Peyer's patch (tissue), 4 donors: ENCODE measurements around the gene SVBP. TPM values are rescaled to one million over a fixed set of nuclear protein-coding genes. Genes with fewer than 3 reads are reported as not detected.

Experiments
- DNase-seq, 3 donors: peaks; one replicate each; pipeline ENCODE4 v3.0.0-alpha.2; 2017 to 2019
- H3K27ac ChIP-seq, 4 donors: fragments of 200-600 bp; sonication (generic); one replicate each; pipeline ENCODE4 v1.5.1; 2016 to 2019
- H3K27me3 ChIP-seq, 2 donors: fragments of 200-600 bp; sonication (generic); one replicate each; pipeline ENCODE4 v1.5.1; 2019
- H3K36me3 ChIP-seq, 3 donors: fragments of 200-600 bp; sonication (generic); one replicate each; pipeline ENCODE4 v1.5.1; 2016 to 2019
- H3K4me1 ChIP-seq, 4 donors: fragments of 200-600 bp; sonication (generic); one replicate each; pipeline ENCODE4 v1.5.1; 2016 to 2019
- H3K4me3 ChIP-seq, 4 donors: fragments of 200-600 bp; sonication (generic); 1 replicate in 3 of 4; 2 replicates in 1 of 4; pipeline ENCODE4 v1.5.1; 2016 to 2019; ENCODE audit warnings: mild to moderate bottlenecking in 1 of 4
- H3K9me3 ChIP-seq, 4 donors: fragments of 200-600 bp; sonication (generic); one replicate each; pipeline ENCODE4 v1.5.1; 2016 to 2019; ENCODE audit warnings: mild to moderate bottlenecking in 1 of 4
- POLR2A ChIP-seq, 2 donors: fragments of 450-650 bp; IDR thresholded peaks; one replicate each; pipeline ENCODE4 v1.5.1; 2017; ENCODE audit warnings: antibody characterized with exemption in 2 of 2, mild to moderate bottlenecking in 2 of 2, moderate library complexity in 2 of 2
- total RNA-seq, 4 donors: library from RNA; depleted of rRNA; stranded (reverse); fragments of >200 nt; gene quantifications; one replicate each; pipeline ENCODE4 v1.1.0, GENCODE V29; 2016
- TF ChIP-seq, protein P1 (sequence below), 6 experiments: fragments of 450-650 bp in 4 of 6; fragments of 200-600 bp in 2 of 6; sonication (generic) in 1 of 6; IDR thresholded peaks; one replicate each; pipeline ENCODE4 v1.5.1; 2017 to 2019; ENCODE audit warnings: antibody characterized with exemption in 6 of 6, mild to moderate bottlenecking in 3 of 6, moderate library complexity in 1 of 6

The SVBP gene
- total RNA-seq, 4 donors from 2014 or later: 12.2 to 16.8 (median 16.6) TPM; not detected in 1

DNA sequence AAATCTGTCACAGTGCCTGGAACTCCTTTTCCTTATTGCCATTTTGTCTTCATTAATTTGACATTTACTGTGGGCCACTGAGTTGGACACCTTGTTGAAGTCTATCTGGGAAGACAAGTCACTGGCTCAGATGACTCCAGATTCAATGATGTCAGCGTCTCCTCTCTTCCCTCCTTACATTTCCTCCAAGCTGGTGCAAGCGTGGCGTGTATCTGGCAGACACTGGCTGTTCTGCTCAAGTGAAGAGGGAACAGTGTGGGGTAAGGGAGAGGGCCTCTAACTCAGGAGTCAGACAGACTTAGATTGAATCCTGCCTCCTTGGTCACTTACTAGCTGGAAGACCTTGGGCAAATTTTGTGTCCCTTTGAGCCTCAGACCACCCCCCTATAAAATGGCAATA, 20.5 kb upstream of the SVBP start:
- Histone ChIP-seq H3K4me1 (no peaks in the 10 kb centered on the region), H3K27me3 (no peaks in the 10 kb centered on the region), H3K27ac (no peak overlapping the region), H3K36me3 (no peaks in the 10 kb centered on the region), H3K4me3 (no peak overlapping the region), H3K9me3 (no peaks in the 10 kb centered on the region)
- TF ChIP-seq, protein P1, sequence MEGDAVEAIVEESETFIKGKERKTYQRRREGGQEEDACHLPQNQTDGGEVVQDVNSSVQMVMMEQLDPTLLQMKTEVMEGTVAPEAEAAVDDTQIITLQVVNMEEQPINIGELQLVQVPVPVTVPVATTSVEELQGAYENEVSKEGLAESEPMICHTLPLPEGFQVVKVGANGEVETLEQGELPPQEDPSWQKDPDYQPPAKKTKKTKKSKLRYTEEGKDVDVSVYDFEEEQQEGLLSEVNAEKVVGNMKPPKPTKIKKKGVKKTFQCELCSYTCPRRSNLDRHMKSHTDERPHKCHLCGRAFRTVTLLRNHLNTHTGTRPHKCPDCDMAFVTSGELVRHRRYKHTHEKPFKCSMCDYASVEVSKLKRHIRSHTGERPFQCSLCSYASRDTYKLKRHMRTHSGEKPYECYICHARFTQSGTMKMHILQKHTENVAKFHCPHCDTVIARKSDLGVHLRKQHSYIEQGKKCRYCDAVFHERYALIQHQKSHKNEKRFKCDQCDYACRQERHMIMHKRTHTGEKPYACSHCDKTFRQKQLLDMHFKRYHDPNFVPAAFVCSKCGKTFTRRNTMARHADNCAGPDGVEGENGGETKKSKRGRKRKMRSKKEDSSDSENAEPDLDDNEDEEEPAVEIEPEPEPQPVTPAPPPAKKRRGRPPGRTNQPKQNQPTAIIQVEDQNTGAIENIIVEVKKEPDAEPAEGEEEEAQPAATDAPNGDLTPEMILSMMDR (IDR thresholded peaks at IDR 0.05): no peak
- no peak for TF ChIP-seq POLR2A (IDR thresholded peaks at IDR 0.05)
- no peak for DNase-seq

GRCh38 chr1:42835422-42835821, 18.2 kb upstream of the SVBP start:
- Histone ChIP-seq H3K27me3 (no peaks in the 10 kb centered on the region), H3K9me3 (no peaks in the 10 kb centered on the region), H3K4me3 (no peak overlapping the region), H3K27ac (no peak overlapping the region), H3K4me1 (no peaks in the 10 kb centered on the region), H3K36me3 (no peaks in the 10 kb centered on the region)
- no peak for TF ChIP-seq POLR2A (IDR thresholded peaks at IDR 0.05)
- TF ChIP-seq, protein P1 (IDR thresholded peaks at IDR 0.05): no peak
- DNase-seq: no peak

GRCh38 chr1:42834803-42835202, 17.6 kb upstream of the SVBP start:
- H3K4me1 ChIP-seq: no peaks in the 10 kb centered on the region
- H3K27me3 ChIP-seq: no peaks in the 10 kb centered on the region
- no peaks in the 10 kb centered on the region for H3K9me3 ChIP-seq
- H3K27ac ChIP-seq: no peak overlapping the region
- H3K4me3 ChIP-seq: no peak overlapping the region
- TF ChIP-seq POLR2A (IDR thresholded peaks at IDR 0.05): no peak
- TF ChIP-seq, protein P1 (IDR thresholded peaks at IDR 0.05): no peak
- H3K36me3 ChIP-seq: no peaks in the 10 kb centered on the region
- DNase-seq: no peak

DNA sequence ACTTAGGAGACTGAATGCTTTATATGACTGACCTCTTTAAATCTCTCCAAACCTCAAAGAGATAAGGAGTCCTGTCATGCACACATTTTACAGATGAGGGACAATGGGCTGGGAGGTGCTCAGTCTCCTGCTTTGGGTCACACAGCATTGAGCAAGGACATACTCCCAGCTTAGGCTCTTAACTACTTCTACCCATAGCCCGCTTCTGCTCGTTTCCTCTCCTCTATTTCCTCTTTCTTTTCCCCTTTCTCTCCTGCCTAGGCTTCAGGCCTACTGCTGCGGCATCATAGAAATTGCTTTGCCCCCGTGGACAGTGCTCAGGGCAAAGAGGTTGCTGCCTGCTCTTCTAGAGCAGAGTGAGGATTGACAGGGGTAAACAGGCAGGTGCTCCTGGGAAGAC, 16.8 kb upstream of the SVBP start:
- Histone ChIP-seq H3K36me3 (no peaks in the 10 kb centered on the region), H3K4me1 (no peaks in the 10 kb centered on the region), H3K27me3 (no peaks in the 10 kb centered on the region), H3K9me3 (no peaks in the 10 kb centered on the region), H3K4me3 (no peak overlapping the region), H3K27ac (no peak overlapping the region)
- TF ChIP-seq, protein P1 (IDR thresholded peaks at IDR 0.05): no peak
- TF ChIP-seq POLR2A (IDR thresholded peaks at IDR 0.05): no peak
- no peak for DNase-seq

DNA sequence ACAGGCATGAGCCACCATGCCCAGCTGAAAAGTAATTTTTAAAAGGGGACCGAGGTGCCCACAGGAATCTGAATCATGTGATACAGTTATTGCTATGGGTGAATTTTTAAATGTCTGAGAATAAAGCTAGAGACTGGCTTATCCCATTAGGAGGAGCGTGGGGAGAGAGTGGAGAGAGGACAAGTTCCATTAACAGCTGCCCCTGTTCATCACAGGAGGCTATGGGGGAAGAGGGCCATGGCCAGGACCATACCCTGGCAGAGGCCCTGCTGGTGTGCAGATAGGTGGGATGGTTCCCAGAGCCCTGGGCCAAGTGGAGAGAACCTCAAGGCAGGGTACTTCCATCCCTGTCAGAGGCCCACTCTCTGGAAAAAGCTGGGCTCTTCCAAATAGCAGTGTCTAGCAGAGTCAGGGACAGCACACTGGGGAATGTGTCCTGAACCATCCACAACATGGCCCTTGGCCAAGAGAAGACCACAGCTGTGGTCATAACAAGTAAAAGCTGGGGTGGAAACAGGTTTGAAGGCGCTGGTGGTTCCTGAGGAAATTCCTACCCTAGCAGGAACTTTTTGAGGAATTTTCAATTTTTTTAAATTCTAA, 15.5 kb upstream of the SVBP start:
- Histone ChIP-seq H3K27me3 (no peaks in the 10 kb centered on the region), H3K4me3 (no peak overlapping the region), H3K4me1 (no peaks in the 10 kb centered on the region), H3K9me3 (no peaks in the 10 kb centered on the region), H3K27ac (no peak overlapping the region), H3K36me3 (no peaks in the 10 kb centered on the region)
- TF ChIP-seq, protein P1 (IDR thresholded peaks at IDR 0.05): no peak
- no peak for TF ChIP-seq POLR2A (IDR thresholded peaks at IDR 0.05)
- no peak for DNase-seq

GRCh38 chr1:42831273-42831672, 14.1 kb upstream of the SVBP start:
- no peak for DNase-seq
- no peaks in the 10 kb centered on the region for H3K36me3 ChIP-seq
- no peaks in the 10 kb centered on the region for H3K9me3 ChIP-seq
- no peak for TF ChIP-seq POLR2A (IDR thresholded peaks at IDR 0.05)
- TF ChIP-seq, protein P1 (IDR thresholded peaks at IDR 0.05): no peak
- no peaks in the 10 kb centered on the region for H3K27me3 ChIP-seq
- H3K27ac ChIP-seq: no peak overlapping the region
- no peak overlapping the region for H3K4me3 ChIP-seq
- no peaks in the 10 kb centered on the region for H3K4me1 ChIP-seq
